Esophagus squamous epithelium (tissue), 4 donors: Measurements from ENCODE around the gene TMEM267.
"Not testable (repeated sequence)": the region's sequence is repeated elsewhere in the genome, so short reads cannot be mapped to it uniquely, and the experiment has no call there.

Experiments used
- POLR2A ChIP-seq, 4 donors: fragments of 450-650 bp; IDR thresholded peaks; one replicate each; pipeline ENCODE4 v1.6.1; 2017; ENCODE audit warnings: antibody characterized with exemption in 4 of 4, mild to moderate bottlenecking in 4 of 4, moderate library complexity in 3 of 4
- TF ChIP-seq, protein P1 (sequence below), 6 experiments: fragments of 450-650 bp in 4 of 6; fragments of 200-600 bp in 2 of 6; sonication (generic) in 2 of 6; IDR thresholded peaks; one replicate each; pipeline ENCODE4 v1.5.1; 2016 to 2019; ENCODE audit warnings: antibody characterized with exemption in 6 of 6, mild to moderate bottlenecking in 4 of 6, moderate library complexity in 4 of 6

DNA sequence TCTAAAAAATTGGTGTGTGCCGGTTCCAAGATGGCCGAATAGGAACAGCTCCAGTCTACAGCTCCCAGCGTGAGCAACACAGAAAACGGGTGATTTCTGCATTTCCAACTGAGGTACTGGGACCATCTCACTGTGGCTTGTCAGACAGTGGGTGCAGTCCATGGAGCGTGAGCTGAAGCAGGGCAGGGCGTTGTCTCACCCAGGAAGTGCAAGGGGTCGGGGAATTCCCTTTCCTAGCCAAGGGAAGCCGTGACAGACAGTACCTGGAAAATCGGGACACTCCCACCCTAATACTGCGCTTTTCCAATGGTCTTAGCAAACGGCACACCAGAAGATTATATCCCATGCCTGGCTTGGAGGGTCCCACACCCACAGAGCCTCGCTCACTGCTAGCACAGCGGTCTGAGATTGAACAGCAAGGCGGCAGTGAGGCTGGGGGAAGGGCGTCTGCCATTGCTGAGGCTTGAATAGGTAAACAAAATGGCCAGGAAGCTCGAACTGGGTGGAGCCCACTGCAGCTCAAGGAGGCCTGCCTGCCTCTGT lies 81.1 kb downstream of the TMEM267 start:
- TF ChIP-seq, protein P1, sequence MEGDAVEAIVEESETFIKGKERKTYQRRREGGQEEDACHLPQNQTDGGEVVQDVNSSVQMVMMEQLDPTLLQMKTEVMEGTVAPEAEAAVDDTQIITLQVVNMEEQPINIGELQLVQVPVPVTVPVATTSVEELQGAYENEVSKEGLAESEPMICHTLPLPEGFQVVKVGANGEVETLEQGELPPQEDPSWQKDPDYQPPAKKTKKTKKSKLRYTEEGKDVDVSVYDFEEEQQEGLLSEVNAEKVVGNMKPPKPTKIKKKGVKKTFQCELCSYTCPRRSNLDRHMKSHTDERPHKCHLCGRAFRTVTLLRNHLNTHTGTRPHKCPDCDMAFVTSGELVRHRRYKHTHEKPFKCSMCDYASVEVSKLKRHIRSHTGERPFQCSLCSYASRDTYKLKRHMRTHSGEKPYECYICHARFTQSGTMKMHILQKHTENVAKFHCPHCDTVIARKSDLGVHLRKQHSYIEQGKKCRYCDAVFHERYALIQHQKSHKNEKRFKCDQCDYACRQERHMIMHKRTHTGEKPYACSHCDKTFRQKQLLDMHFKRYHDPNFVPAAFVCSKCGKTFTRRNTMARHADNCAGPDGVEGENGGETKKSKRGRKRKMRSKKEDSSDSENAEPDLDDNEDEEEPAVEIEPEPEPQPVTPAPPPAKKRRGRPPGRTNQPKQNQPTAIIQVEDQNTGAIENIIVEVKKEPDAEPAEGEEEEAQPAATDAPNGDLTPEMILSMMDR (IDR thresholded peaks at IDR 0.05) = not testable (repeated sequence)
- TF ChIP-seq POLR2A (IDR thresholded peaks at IDR 0.05) = not testable (repeated sequence)
